Measurements from ENCODE around the gene TLK1.

GRCh38 chr2:170997893-170998597 is 162.6 kb downstream of the TLK1 start:
- TF ChIP-seq POLR2AphosphoS5 (IDR thresholded peaks at IDR 0.05; ENCODE audit: low read depth) (no peak), CTCF (IDR thresholded peaks at IDR 0.05; ENCODE audit: insufficient read depth, low read length) (no peak), REST (IDR thresholded peaks at IDR 0.05; ENCODE audit: insufficient replicate concordance, low read depth) (no peak), GABPA (IDR thresholded peaks at IDR 0.05; ENCODE audit: low read depth) (no peak)

Measured in HL-60 (cell line).